ENCODE data around the gene HOXC9.

GRCh38 chr12:54000116-54001114 lies at the start of gene HOXC9:
- TF ChIP-seq TCF7L2 (IDR thresholded peaks at IDR 0.05; ENCODE audit: borderline replicate concordance, extremely low read depth, insufficient read depth, insufficient read length) (no peak), SP1 (IDR thresholded peaks at IDR 0.05; ENCODE audit: low read depth) (no peak), ELF1 (IDR thresholded peaks at IDR 0.05; ENCODE audit: borderline replicate concordance, low read depth) (no peak)

All from HCT116 (cell line).